NCI-H2171 (cell line): Measurements from ENCODE around the gene PHLDB1.

Source experiments
- DNase-seq: peaks from one replicate; lab custom pipeline; 2025; lab: John Stamatoyannopoulos, UW

Gene PHLDB1

GRCh38 chr11:118688851-118689502 is 81.6 kb downstream of the PHLDB1 start:
- no peak for DNase-seq

GRCh38 chr11:118689503-118689851 is 82.1 kb downstream of the PHLDB1 start:
- DNase-seq, result no peak

GRCh38 chr11:118689852-118690552 is 82.6 kb downstream of the PHLDB1 start:
- peak; percentile 68 for DNase-seq

GRCh38 chr11:118690553-118691304 is 83.3 kb downstream of the PHLDB1 start:
- no peak for DNase-seq

GRCh38 chr11:118691926-118692830 is 84.8 kb downstream of the PHLDB1 start:
- DNase-seq, result no peak

- no peak for DNase-seq
Measured at GRCh38 chr11:118694185-118694584, 86.8 kb downstream of the PHLDB1 start.

GRCh38 chr11:118694771-118695170 is 87.4 kb downstream of the PHLDB1 start:
- no peak for DNase-seq

- no peak for DNase-seq
Measured at GRCh38 chr11:118696673-118697226, 89.3 kb downstream of the PHLDB1 start.

- no peak for DNase-seq
Measured at GRCh38 chr11:118697346-118697745, 89.9 kb downstream of the PHLDB1 start.

GRCh38 chr11:118699506-118700220 is 92.2 kb downstream of the PHLDB1 start:
- no peak for DNase-seq

GRCh38 chr11:118703563-118704106 is 96.2 kb downstream of the PHLDB1 start:
- no peak for DNase-seq

GRCh38 chr11:118705111-118705741 is 97.8 kb downstream of the PHLDB1 start:
- DNase-seq, result no peak

- DNase-seq, result no peak
Measured at GRCh38 chr11:118705791-118706545, 98.6 kb downstream of the PHLDB1 start.

GRCh38 chr11:118706546-118706825 is 99.1 kb downstream of the PHLDB1 start:
- no peak for DNase-seq
